Effector memory CD8-positive, alpha-beta T cell (primary cell): ENCODE data around the gene EDNRA.

Experiments used
- ATAC-seq: fragments of 150-1000 bp; cut with Tn5 transposase; replicated peaks from 2 replicates; pipeline ENCODE4 v1.10.0; 2021; ENCODE audit warnings: mild to moderate bottlenecking, moderate library complexity
- DNase-seq, 3 experiments: peaks; one replicate each; pipeline ENCODE4 v3.0.0; 2021
- H3K27ac Mint-ChIP-seq, 2 donors: one replicate each; pipeline ENCODE4 v1.8.0; 2022; ENCODE audit warnings: mild to moderate bottlenecking in 2 of 2, mixed read lengths in 2 of 2, moderate library complexity in 2 of 2
- H3K27me3 Mint-ChIP-seq, 2 donors: one replicate each; pipeline ENCODE4 v1.8.0; 2022; ENCODE audit warnings: mixed read lengths in 2 of 2
- H3K36me3 Mint-ChIP-seq: one replicate; pipeline ENCODE4 v1.8.0; 2022; ENCODE audit warnings: mild to moderate bottlenecking, moderate library complexity, mixed read lengths; ENCODE audit not compliant: insufficient read depth
- H3K4me1 Mint-ChIP-seq, 2 donors: one replicate each; pipeline ENCODE4 v1.8.0; 2022; ENCODE audit warnings: low read depth in 2 of 2, mixed read lengths in 2 of 2
- H3K4me3 Mint-ChIP-seq, 2 donors: one replicate each; pipeline ENCODE4 v1.8.0; 2022; ENCODE audit warnings: mild to moderate bottlenecking in 2 of 2, mixed read lengths in 2 of 2, moderate library complexity in 2 of 2
- H3K9me3 Mint-ChIP-seq, 2 donors: one replicate each; pipeline ENCODE4 v1.8.0; 2022; ENCODE audit warnings: mixed read lengths in 2 of 2

EDNRA gene

DNA sequence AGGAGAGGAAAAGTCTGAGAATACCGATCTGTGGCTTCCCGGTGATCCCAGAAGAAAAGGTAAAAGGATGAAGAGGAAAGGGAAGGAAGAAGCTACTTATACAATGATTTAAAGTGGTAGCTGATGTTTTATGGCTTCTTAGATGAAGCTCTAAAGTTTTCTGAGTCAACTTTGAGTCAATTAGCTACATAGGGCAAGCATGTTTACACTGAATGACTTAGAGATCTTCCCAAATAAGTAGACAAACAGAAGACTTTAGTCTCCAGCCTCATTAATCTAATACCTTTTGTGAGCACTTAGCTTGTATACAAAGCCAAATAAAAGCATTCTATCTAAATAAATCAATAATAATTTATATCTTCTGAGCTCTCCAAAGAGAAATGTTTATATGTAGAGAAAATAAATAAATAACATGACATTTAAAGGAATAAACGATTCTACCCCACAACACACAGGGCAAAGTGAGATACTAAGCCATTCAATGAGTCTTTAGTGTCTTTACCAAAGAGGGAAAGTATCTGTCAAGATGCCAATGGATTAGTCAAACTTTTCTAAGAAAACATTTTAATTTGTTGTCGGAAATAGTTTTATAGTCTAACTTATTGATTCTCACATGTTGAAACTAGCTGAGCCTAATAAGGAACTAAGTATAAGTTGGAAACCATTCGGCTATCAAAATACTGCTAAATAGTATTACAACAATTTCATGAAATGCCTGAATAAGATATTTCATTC is 90.3 kb downstream of the EDNRA start:
- ATAC-seq (no peak), DNase-seq (no peak)
- Mint-ChIP-seq H3K4me1 (no peaks in the 10 kb centered on the region), H3K27me3 (peaks cover 22 to 35% of the 10 kb centered on the region in 2 donors), H3K27ac (no peak overlapping the region), H3K36me3 (no peaks in the 10 kb centered on the region), H3K9me3 (no peaks in the 10 kb centered on the region), H3K4me3 (no peak overlapping the region)

- Mint-ChIP-seq H3K27ac (no peak overlapping the region), H3K36me3 (no peaks in the 10 kb centered on the region), H3K4me1 (no peaks in the 10 kb centered on the region), H3K9me3 (no peaks in the 10 kb centered on the region), H3K4me3 (no peak overlapping the region), H3K27me3 (no peaks in the 10 kb centered on the region)
- DNase-seq (no peak), ATAC-seq (peak; percentile 40)
Observed at GRCh38 chr4:147576084-147576483, 95.2 kb downstream of the EDNRA start.

DNA sequence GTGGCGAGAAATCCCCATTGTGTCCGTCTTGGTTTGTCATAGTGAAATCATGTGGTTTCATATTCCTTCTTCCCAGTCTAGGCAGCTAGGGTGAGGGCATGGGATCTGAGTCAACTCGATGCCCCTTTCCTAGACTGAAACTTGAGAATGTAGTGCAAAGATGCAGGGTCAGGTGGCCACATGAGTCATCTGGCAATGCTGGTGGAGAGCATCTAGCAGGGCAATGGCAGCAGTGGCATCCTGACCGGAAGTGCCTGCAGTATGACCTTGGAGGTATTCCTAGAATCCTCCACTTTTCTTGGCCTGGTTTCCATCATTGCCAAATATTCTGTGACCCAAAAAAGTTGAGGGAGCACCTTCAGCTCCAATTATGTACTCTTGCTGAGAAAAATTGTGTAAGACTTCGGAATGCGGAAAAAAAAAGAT is 97.2 kb downstream of the EDNRA start:
- Mint-ChIP-seq H3K4me1 (no peaks in the 10 kb centered on the region), H3K4me3 (no peak overlapping the region), H3K27me3 (peaks cover 0 to 5% of the 10 kb centered on the region in 2 donors), H3K9me3 (no peaks in the 10 kb centered on the region), H3K27ac (no peak overlapping the region), H3K36me3 (no peaks in the 10 kb centered on the region)
- ATAC-seq (no peak), DNase-seq (no peak)

GRCh38 chr4:147578593-147578992 is 97.7 kb downstream of the EDNRA start:
- DNase-seq: no peak

GRCh38 chr4:147580396-147580795 is 99.5 kb downstream of the EDNRA start:
- no peak overlapping the region for H3K4me3 Mint-ChIP-seq

More at GRCh38 chr4:147578593-147578992, 97.7 kb downstream of the EDNRA start:
- Mint-ChIP-seq H3K9me3 (no peaks in the 10 kb centered on the region), H3K4me3 (no peak overlapping the region), H3K4me1 (no peaks in the 10 kb centered on the region), H3K27me3 (peaks cover 0 to 7% of the 10 kb centered on the region in 2 donors), H3K27ac (no peak overlapping the region), H3K36me3 (no peaks in the 10 kb centered on the region)
- no peak for ATAC-seq

DNA sequence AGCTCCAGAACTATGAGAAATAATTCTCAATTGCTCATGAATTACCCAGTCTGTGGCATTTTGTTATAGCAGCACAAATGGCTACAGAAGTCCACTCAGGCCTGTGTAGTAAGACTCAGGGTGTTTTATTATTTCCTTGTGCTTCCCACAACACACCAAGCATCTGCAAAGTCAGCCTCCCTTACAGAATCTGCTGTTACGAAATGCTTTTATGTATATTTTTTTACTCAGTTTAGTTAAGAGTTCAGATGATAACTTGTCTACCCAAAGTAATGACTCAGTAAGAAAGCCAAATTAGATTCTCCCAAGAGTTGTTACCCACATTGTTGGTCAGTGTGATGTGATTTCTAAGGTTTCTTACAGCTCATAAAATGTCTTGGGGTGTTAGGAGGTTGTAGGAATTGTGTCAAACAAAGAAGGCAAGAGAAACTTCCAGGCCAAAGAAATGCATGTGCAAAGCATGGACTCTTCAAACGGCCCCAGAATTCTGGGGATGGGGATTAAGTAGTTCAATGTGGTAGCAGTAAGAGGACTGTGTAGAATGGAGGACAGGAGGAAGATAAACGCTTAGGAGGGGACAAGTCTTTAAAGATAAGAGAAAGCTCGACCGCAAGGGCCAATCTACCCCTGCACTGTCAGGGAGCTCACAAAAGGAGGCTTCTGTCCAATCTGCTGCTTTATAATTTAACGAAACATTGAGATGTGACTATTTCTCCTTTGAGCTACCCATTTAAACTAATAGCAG is 100.9 kb downstream of the EDNRA start:
- H3K4me1 Mint-ChIP-seq: no peaks in the 10 kb centered on the region
- H3K4me3 Mint-ChIP-seq: no peak overlapping the region
- ATAC-seq (no peak), DNase-seq (no peak)
- no peaks in the 10 kb centered on the region for H3K9me3 Mint-ChIP-seq
- no peak overlapping the region for H3K27ac Mint-ChIP-seq
- H3K27me3 Mint-ChIP-seq: peaks cover 0 to 7% of the 10 kb centered on the region in 2 donors
- no peaks in the 10 kb centered on the region for H3K36me3 Mint-ChIP-seq

More at GRCh38 chr4:147580396-147580795, 99.5 kb downstream of the EDNRA start:
- no peaks in the 10 kb centered on the region for H3K36me3 Mint-ChIP-seq
- peaks cover 0 to 7% of the 10 kb centered on the region in 2 donors for H3K27me3 Mint-ChIP-seq
- no peaks in the 10 kb centered on the region for H3K4me1 Mint-ChIP-seq
- no peak overlapping the region for H3K27ac Mint-ChIP-seq
- DNase-seq (no peak), ATAC-seq (no peak)
- H3K9me3 Mint-ChIP-seq: no peaks in the 10 kb centered on the region

DNA sequence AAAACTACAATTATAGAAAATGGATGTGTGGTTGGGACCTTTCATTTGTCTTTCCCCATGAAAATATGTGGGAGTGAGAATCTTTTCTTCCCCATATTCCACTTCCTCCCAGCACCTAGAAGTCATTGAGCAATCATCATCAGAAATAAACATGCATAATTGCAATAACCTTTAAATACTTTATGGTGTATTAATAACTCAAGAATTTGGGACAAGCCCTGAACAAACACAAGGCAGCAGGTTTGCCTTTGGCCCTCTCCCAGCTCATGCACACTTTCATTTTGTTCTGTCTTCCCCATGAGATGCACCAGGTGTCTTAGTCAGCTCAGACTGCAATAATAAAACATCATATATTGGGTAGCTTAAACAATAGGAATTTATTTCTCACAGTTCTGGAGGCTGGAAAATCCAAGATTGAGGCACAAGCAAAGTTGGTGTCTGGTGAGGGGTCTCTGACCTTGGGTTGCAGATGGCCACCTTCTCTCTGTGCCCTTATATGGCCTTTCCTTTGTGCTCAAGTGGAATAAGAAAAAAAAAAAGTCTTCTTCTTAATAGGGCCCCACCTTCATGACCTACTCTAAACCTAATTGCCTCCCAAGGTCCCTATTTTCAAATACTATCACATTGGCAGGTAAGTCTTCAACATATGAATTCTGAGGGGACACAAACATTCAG is 101.6 kb downstream of the EDNRA start:
- Mint-ChIP-seq H3K4me1 (no peaks in the 10 kb centered on the region), H3K36me3 (no peaks in the 10 kb centered on the region), H3K4me3 (no peak overlapping the region), H3K27ac (no peak overlapping the region), H3K27me3 (peaks cover 0 to 7% of the 10 kb centered on the region in 2 donors), H3K9me3 (no peaks in the 10 kb centered on the region)
- DNase-seq (no peak), ATAC-seq (no peak)

- no peaks in the 10 kb centered on the region for H3K4me1 Mint-ChIP-seq
- H3K9me3 Mint-ChIP-seq: no peaks in the 10 kb centered on the region
- no peaks in the 10 kb centered on the region for H3K36me3 Mint-ChIP-seq
- ATAC-seq (no peak), DNase-seq (no peak)
- H3K27me3 Mint-ChIP-seq: peaks cover 0 to 7% of the 10 kb centered on the region in 2 donors
- no peak overlapping the region for H3K27ac Mint-ChIP-seq
- H3K4me3 Mint-ChIP-seq: no peak overlapping the region
Observed at GRCh38 chr4:147583876-147584275, 103.0 kb downstream of the EDNRA start.

GRCh38 chr4:147586032-147586431 is 105.1 kb downstream of the EDNRA start:
- ATAC-seq: no peak
- H3K4me3 Mint-ChIP-seq: no peak overlapping the region
- DNase-seq: no peak

DNA sequence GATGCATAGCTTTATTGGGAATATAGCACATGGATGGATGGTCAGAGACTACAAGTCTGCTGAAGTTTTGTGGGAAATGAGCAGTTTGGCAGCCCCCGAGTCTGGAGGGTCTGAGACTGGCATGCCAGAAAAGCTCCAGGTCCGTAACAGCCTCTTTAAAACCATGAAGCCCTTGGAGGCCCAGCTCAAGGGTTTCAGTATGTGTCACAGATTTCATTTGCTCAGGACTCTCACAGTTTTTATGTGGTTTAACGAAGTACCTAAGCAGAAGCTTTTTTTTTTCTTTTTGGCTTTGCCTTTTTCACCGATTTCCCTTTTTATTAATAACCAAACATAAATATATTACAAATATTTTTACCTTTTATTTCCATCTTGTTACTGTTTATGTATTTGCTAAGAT is 105.7 kb downstream of the EDNRA start:
- no peak overlapping the region for H3K4me3 Mint-ChIP-seq
- DNase-seq: no peak

More at GRCh38 chr4:147586032-147586431, 105.1 kb downstream of the EDNRA start:
- peaks cover 0 to 7% of the 10 kb centered on the region in 2 donors for H3K27me3 Mint-ChIP-seq
- no peaks in the 10 kb centered on the region for H3K36me3 Mint-ChIP-seq
- peaks cover 0 to 1% of the 10 kb centered on the region in 2 donors for H3K4me1 Mint-ChIP-seq
- H3K27ac Mint-ChIP-seq: no peak overlapping the region
- H3K9me3 Mint-ChIP-seq: no peaks in the 10 kb centered on the region

GRCh38 chr4:147587041-147587440 is 106.1 kb downstream of the EDNRA start:
- Mint-ChIP-seq H3K4me1 (peaks cover 0 to 1% of the 10 kb centered on the region in 2 donors), H3K27me3 (peaks cover 0 to 7% of the 10 kb centered on the region in 2 donors), H3K9me3 (no peaks in the 10 kb centered on the region), H3K27ac (no peak overlapping the region), H3K4me3 (no peak overlapping the region), H3K36me3 (no peaks in the 10 kb centered on the region)
- DNase-seq (no peak), ATAC-seq (no peak)

More for the DNA sequence above, 105.7 kb downstream of the EDNRA start:
- Mint-ChIP-seq H3K36me3 (no peaks in the 10 kb centered on the region), H3K27me3 (peaks cover 0 to 7% of the 10 kb centered on the region in 2 donors), H3K4me1 (peaks cover 0 to 1% of the 10 kb centered on the region in 2 donors), H3K9me3 (no peaks in the 10 kb centered on the region), H3K27ac (no peak overlapping the region)
- ATAC-seq: no peak

- H3K27ac Mint-ChIP-seq: no peak overlapping the region
- H3K27me3 Mint-ChIP-seq: peaks cover 0 to 7% of the 10 kb centered on the region in 2 donors
- no peak overlapping the region for H3K4me3 Mint-ChIP-seq
- H3K36me3 Mint-ChIP-seq: no peaks in the 10 kb centered on the region
- ATAC-seq (no peak), DNase-seq (no peak)
- H3K9me3 Mint-ChIP-seq: no peaks in the 10 kb centered on the region
- peaks cover 0 to 3% of the 10 kb centered on the region in 2 donors for H3K4me1 Mint-ChIP-seq
Observed at GRCh38 chr4:147589586-147589985, 108.7 kb downstream of the EDNRA start.

GRCh38 chr4:147590249-147590920 is 109.5 kb downstream of the EDNRA start:
- H3K9me3 Mint-ChIP-seq: no peaks in the 10 kb centered on the region
- H3K36me3 Mint-ChIP-seq: no peaks in the 10 kb centered on the region
- peak; percentile 12 to 31 (median 29) for DNase-seq
- no peak for ATAC-seq
- H3K4me1 Mint-ChIP-seq: peaks cover 0 to 3% of the 10 kb centered on the region in 2 donors
- H3K4me3 Mint-ChIP-seq: no peak overlapping the region
- H3K27me3 Mint-ChIP-seq: peaks cover 0 to 7% of the 10 kb centered on the region in 2 donors
- H3K27ac Mint-ChIP-seq: no peak overlapping the region
